LHCN-M2 (cell line): ENCODE data around the gene ZNF14. TPM values are rescaled to one million over a fixed set of nuclear protein-coding genes. Genes with fewer than 3 reads are reported as not detected.

ENCODE experiments used
- total RNA-seq: library from RNA; depleted of rRNA; stranded (reverse); fragments of >200 nt; gene quantifications from 2 replicates; pipeline ENCODE4 v1.2.3, GENCODE V29; 2014; rRNA removed

The ZNF14 gene
- total RNA-seq, 1 experiment from 2014 or later: 4.0 TPM

Other genes starting within 250 kb of the ZNF14 start
- gene TSSK6, start 217.6 kb downstream of the ZNF14 start, total RNA-seq: 2.4 TPM in 2 replicates
- gene NDUFA13, start 216.9 kb downstream of the ZNF14 start, total RNA-seq: 20.2 and 32.4 TPM in 2 replicates
- 0.69 and 0.90 TPM in 2 replicates for gene YJEFN3, start 204.2 kb downstream of the ZNF14 start, total RNA-seq
- gene CILP2, start 194.8 kb downstream of the ZNF14 start, total RNA-seq: 0.06 TPM in 2 replicates
- 0.69 and 1.1 TPM in 2 replicates for gene PBX4, start 114.4 kb downstream of the ZNF14 start, total RNA-seq
- gene LPAR2, start 104.9 kb downstream of the ZNF14 start, total RNA-seq: 0.52 and 1.4 TPM in 2 replicates
- 5.6 and 9.5 TPM in 2 replicates for gene GMIP, start 89.5 kb downstream of the ZNF14 start, total RNA-seq
- gene ATP13A1, start 69.4 kb downstream of the ZNF14 start, total RNA-seq: 106 and 133 TPM in 2 replicates
- gene ZNF101, start 64.3 kb downstream of the ZNF14 start, total RNA-seq: 5.5 and 10.6 TPM in 2 replicates
- gene ZNF506, start 88.6 kb upstream of the ZNF14 start, total RNA-seq: 9.4 and 15.0 TPM in 2 replicates
- gene ZNF253, start 132.8 kb upstream of the ZNF14 start, total RNA-seq: 9.9 and 11.2 TPM in 2 replicates
- 23.3 and 30.8 TPM in 2 replicates for gene ZNF93, start 167.8 kb upstream of the ZNF14 start, total RNA-seq